Activated CD4-positive, alpha-beta T cell treated with anti-CD3 and anti-CD28 coated beads for 36 hours (primary cell): Measurements from ENCODE around the gene KRTAP5-3. TPM values are rescaled to one million over a fixed set of nuclear protein-coding genes. Genes with fewer than 3 reads are reported as not detected.
A peak's percentile ranks its signal among the peaks of the same experiment; 100 is the strongest.

Source experiments
- ATAC-seq: fragments of 200-7000 bp; cut with Tn5 transposase; one replicate; pipeline ENCODE4 v1.10.0; 2021; ENCODE audit warnings: mild to moderate bottlenecking, moderate library complexity
- CTCF ChIA-PET: fragments of 350-600 bp; sonication (Branson Sonifier 250); formaldehyde crosslinking; loops from one replicate; lab custom pipeline; 2021; ENCODE audit warnings: antibody characterized with exemption; lab: Charles Lee
- POLR2A ChIA-PET: fragments of 350-600 bp; sonication (Branson Sonifier 250); formaldehyde crosslinking; loops from one replicate; lab custom pipeline; 2021; ENCODE audit warnings: antibody characterized with exemption, inconsistent platforms; lab: Charles Lee
- DNase-seq: peaks from one replicate; pipeline ENCODE4 v3.0.0-alpha.2; 2020
- H3K27ac Mint-ChIP-seq: one replicate; pipeline ENCODE4 v1.8.0; 2021; ENCODE audit warnings: mixed read lengths
- H3K27me3 Mint-ChIP-seq: one replicate; pipeline ENCODE4 v1.8.0; 2021; ENCODE audit warnings: mixed read lengths
- H3K36me3 Mint-ChIP-seq: one replicate; pipeline ENCODE4 v1.8.0; 2021; ENCODE audit warnings: low read depth, mixed read lengths
- H3K4me1 Mint-ChIP-seq: one replicate; pipeline ENCODE4 v1.8.0; 2021; ENCODE audit warnings: mixed read lengths
- H3K4me3 Mint-ChIP-seq: one replicate; pipeline ENCODE4 v1.8.0; 2021; ENCODE audit warnings: mild to moderate bottlenecking, moderate library complexity, mixed read lengths
- H3K9me3 Mint-ChIP-seq: one replicate; pipeline ENCODE4 v1.8.0; 2021; ENCODE audit warnings: low read depth, mixed read lengths
- intact Hi-C, 2 experiments: fragments of 100-400 bp; cut with DNase I in 1 of 2; cut with micrococcal nuclease in 1 of 2; formaldehyde crosslinking; loops; one replicate each; pipeline versions ENCODE4 v1.14.2 to v1.15.1; 2022 to 2024; cut with DNase I, micrococcal nuclease
- total RNA-seq, 2 experiments: library from RNA; stranded (reverse); gene quantifications; one replicate each; pipeline ENCODE4 v1.2.3, GENCODE V29; 2021

The KRTAP5-3 gene
- total RNA-seq, 2 experiments from 2014 or later: not detected

- no peaks in the 10 kb centered on the region for H3K9me3 Mint-ChIP-seq
- no peak overlapping the region for H3K27ac Mint-ChIP-seq
- H3K4me3 Mint-ChIP-seq: no peak overlapping the region
- intact Hi-C loops: no loop called here
- no peak for ATAC-seq
- ChIA-PET POLR2A (no interaction called here), CTCF (interaction anchor here (0.6 to 1.6 kb wide), 6 partner anchors 8 to 369 kb away, joined by 4 to 7 read pairs (median 4); no protein-coding TSS in a partner anchor)
- H3K36me3 Mint-ChIP-seq: no peaks in the 10 kb centered on the region
- H3K27me3 Mint-ChIP-seq: peaks cover 18% of the 10 kb centered on the region
- no peak for DNase-seq
- peaks cover 5% of the 10 kb centered on the region for H3K4me1 Mint-ChIP-seq
Observed at GRCh38 chr11:1631066-1631568, 22.9 kb upstream of the KRTAP5-3 start.

GRCh38 chr11:1630271-1630670, 22.0 kb upstream of the KRTAP5-3 start:
- POLR2A ChIA-PET: no interaction called here
- DNase-seq (no peak), ATAC-seq (no peak)
- intact Hi-C loops: no loop called here
- CTCF ChIA-PET: interaction anchor here (0.9 to 1.6 kb wide), 6 partner anchors 9 to 64 kb away, joined by 3 to 7 read pairs (median 4); no protein-coding TSS in a partner anchor
- Mint-ChIP-seq H3K9me3 (no peaks in the 10 kb centered on the region), H3K4me3 (no peak overlapping the region), H3K27ac (no peak overlapping the region), H3K36me3 (no peaks in the 10 kb centered on the region), H3K27me3 (peaks cover 19% of the 10 kb centered on the region), H3K4me1 (peaks cover 5% of the 10 kb centered on the region)

GRCh38 chr11:1629326-1630185, 21.3 kb upstream of the KRTAP5-3 start, which contains the start of gene KRTAP5-5:
KRTAP5-5 (plus strand) TSS chr11:1629775; CDS start chr11:1629841, 66 bp downstream.
- no peak within 1 kb of the TSS for H3K4me3 Mint-ChIP-seq
- no peaks in the 10 kb centered on the region for H3K9me3 Mint-ChIP-seq
- H3K27ac Mint-ChIP-seq: no peak within 1 kb of the TSS
- ChIA-PET POLR2A (no interaction called here), CTCF (interaction anchor here (0.8 to 1.6 kb wide), 4 partner anchors 8 to 88 kb away, joined by 3 to 7 read pairs (median 5); no protein-coding TSS in a partner anchor)
- H3K27me3 Mint-ChIP-seq: peaks cover 19% of the 10 kb centered on the region
- intact Hi-C loops: loop anchor here in 1 of 2 experiments (1.0 kb wide), 1 partner anchor 34 kb away; no protein-coding TSS in a partner anchor
- DNase-seq (no peak), ATAC-seq (no peak)
- peaks cover 5% of the 10 kb centered on the region for H3K4me1 Mint-ChIP-seq
- no peaks in the 10 kb centered on the region for H3K36me3 Mint-ChIP-seq

- Mint-ChIP-seq H3K4me3 (no peak overlapping the region), H3K27ac (no peak overlapping the region)
- ATAC-seq: peak; percentile 98
Observed at GRCh38 chr11:1628506-1629325, 20.5 kb upstream of the KRTAP5-3 start.

GRCh38 chr11:1625541-1625940, 17.3 kb upstream of the KRTAP5-3 start:
- no peak for ATAC-seq
- DNase-seq: no peak
- H3K4me3 Mint-ChIP-seq: no peak overlapping the region
- H3K4me1 Mint-ChIP-seq: peaks cover 4% of the 10 kb centered on the region
- ChIA-PET POLR2A (no interaction called here), CTCF (no interaction called here)
- H3K36me3 Mint-ChIP-seq: no peaks in the 10 kb centered on the region
- H3K27me3 Mint-ChIP-seq: peaks cover 12% of the 10 kb centered on the region
- intact Hi-C loops: no loop called here
- no peak overlapping the region for H3K27ac Mint-ChIP-seq
- no peaks in the 10 kb centered on the region for H3K9me3 Mint-ChIP-seq

More at GRCh38 chr11:1628506-1629325, 20.5 kb upstream of the KRTAP5-3 start:
- Mint-ChIP-seq H3K4me1 (peaks cover 5% of the 10 kb centered on the region), H3K27me3 (peaks cover 18% of the 10 kb centered on the region), H3K36me3 (no peaks in the 10 kb centered on the region), H3K9me3 (no peaks in the 10 kb centered on the region)
- intact Hi-C loops: loop anchor here in 1 of 2 experiments (1.0 kb wide), 2 partner anchors 33 to 82 kb away; no protein-coding TSS in a partner anchor
- ChIA-PET POLR2A (no interaction called here), CTCF (interaction anchor here (0.6 to 1.7 kb wide), 11 partner anchors 9 to 424 kb away, joined by 3 to 7 read pairs (median 3); partner anchors contain the start of gene KRTAP5-3)
- DNase-seq: peak; percentile 78

GRCh38 chr11:1624621-1625020, 16.4 kb upstream of the KRTAP5-3 start:
- no peaks in the 10 kb centered on the region for H3K9me3 Mint-ChIP-seq
- H3K36me3 Mint-ChIP-seq: no peaks in the 10 kb centered on the region
- DNase-seq (no peak), ATAC-seq (no peak)
- H3K4me3 Mint-ChIP-seq: no peak overlapping the region
- no peak overlapping the region for H3K27ac Mint-ChIP-seq
- H3K4me1 Mint-ChIP-seq: peaks cover 4% of the 10 kb centered on the region
- POLR2A ChIA-PET: no interaction called here
- intact Hi-C loops: no loop called here
- CTCF ChIA-PET: no interaction called here
- H3K27me3 Mint-ChIP-seq: peaks cover 10% of the 10 kb centered on the region

GRCh38 chr11:1623716-1624115, 15.5 kb upstream of the KRTAP5-3 start:
- H3K36me3 Mint-ChIP-seq: no peaks in the 10 kb centered on the region
- ATAC-seq (no peak), DNase-seq (no peak)
- intact Hi-C loops: no loop called here
- H3K4me3 Mint-ChIP-seq: no peak overlapping the region
- peaks cover 5% of the 10 kb centered on the region for H3K4me1 Mint-ChIP-seq
- H3K27ac Mint-ChIP-seq: no peak overlapping the region
- POLR2A ChIA-PET: no interaction called here
- no peaks in the 10 kb centered on the region for H3K9me3 Mint-ChIP-seq
- CTCF ChIA-PET: interaction anchor here (0.7 kb wide), 1 partner anchor 134 kb away, joined by 4 read pairs; no protein-coding TSS in a partner anchor
- peaks cover 5% of the 10 kb centered on the region for H3K27me3 Mint-ChIP-seq

- intact Hi-C loops: no loop called here
- Mint-ChIP-seq H3K4me3 (no peak within 1 kb of the TSS), H3K27me3 (peaks cover 5% of the 10 kb centered on the region), H3K36me3 (no peaks in the 10 kb centered on the region), H3K9me3 (no peaks in the 10 kb centered on the region), H3K4me1 (peaks cover 5% of the 10 kb centered on the region), H3K27ac (no peak within 1 kb of the TSS)
- DNase-seq (no peak), ATAC-seq (no peak)
- CTCF ChIA-PET: no interaction called here
- POLR2A ChIA-PET: no interaction called here
Observed at GRCh38 chr11:1622086-1622485, 13.8 kb upstream of the KRTAP5-3 start, which contains the start of gene KRTAP5-4. KRTAP5-4 (minus strand) TSS chr11:1622138; CDS start chr11:1622093, 45 bp downstream.

GRCh38 chr11:1619449-1619848, 11.2 kb upstream of the KRTAP5-3 start:
- POLR2A ChIA-PET: no interaction called here
- H3K36me3 Mint-ChIP-seq: no peaks in the 10 kb centered on the region
- CTCF ChIA-PET: interaction anchor here (0.7 to 1.5 kb wide), 5 partner anchors 10 to 44 kb away, joined by 3 to 5 read pairs (median 3); partner anchors contain the start of gene KRTAP5-5
- H3K27me3 Mint-ChIP-seq: peaks cover 15% of the 10 kb centered on the region
- intact Hi-C loops: no loop called here
- H3K9me3 Mint-ChIP-seq: no peaks in the 10 kb centered on the region
- H3K4me3 Mint-ChIP-seq: no peak overlapping the region
- H3K4me1 Mint-ChIP-seq: peaks cover 5% of the 10 kb centered on the region
- DNase-seq (peak; percentile 54), ATAC-seq (peak; percentile 93)
- H3K27ac Mint-ChIP-seq: no peak overlapping the region

- POLR2A ChIA-PET: no interaction called here
- Mint-ChIP-seq H3K4me1 (peaks cover 5% of the 10 kb centered on the region), H3K9me3 (no peaks in the 10 kb centered on the region), H3K27ac (no peak overlapping the region), H3K36me3 (no peaks in the 10 kb centered on the region), H3K4me3 (no peak overlapping the region), H3K27me3 (peaks cover 17% of the 10 kb centered on the region)
- intact Hi-C loops: no loop called here
- CTCF ChIA-PET: interaction anchor here (1.5 to 1.6 kb wide), 2 partner anchors 13 to 28 kb away, joined by 3 to 7 read pairs; no protein-coding TSS in a partner anchor
- no peak for ATAC-seq
- DNase-seq: no peak
Observed at GRCh38 chr11:1618231-1618630, 10.0 kb upstream of the KRTAP5-3 start.
